Activated naive CD4-positive, alpha-beta T cell treated with anti-CD3 and anti-CD28 coated beads for 36 hours (primary cell): ENCODE data around the gene PCDH1. TPM values are rescaled to one million over a fixed set of nuclear protein-coding genes. Genes with fewer than 3 reads are reported as not detected.
"Not testable (repeated sequence)": the region's sequence is repeated elsewhere in the genome, so short reads cannot be mapped to it uniquely, and the experiment has no call there.

Experiments used
- CTCF ChIA-PET: fragments of 350-600 bp; sonication (Branson Sonifier 250); formaldehyde crosslinking; loops from one replicate; lab custom pipeline; 2021; ENCODE audit warnings: antibody characterized with exemption; lab: Charles Lee
- DNase-seq: peaks from one replicate; pipeline ENCODE4 v3.0.0-alpha.2; 2020
- H3K27ac Mint-ChIP-seq: one replicate; pipeline ENCODE4 v1.8.0; 2021; ENCODE audit warnings: mild to moderate bottlenecking, mixed read lengths
- H3K27me3 Mint-ChIP-seq: one replicate; pipeline ENCODE4 v1.8.0; 2021; ENCODE audit warnings: low read depth, mixed read lengths
- H3K36me3 Mint-ChIP-seq: one replicate; pipeline ENCODE4 v1.8.0; 2021; ENCODE audit warnings: low read depth, mixed read lengths
- H3K4me1 Mint-ChIP-seq: one replicate; pipeline ENCODE4 v1.8.0; 2021; ENCODE audit warnings: low read depth, mixed read lengths
- H3K4me3 Mint-ChIP-seq: one replicate; pipeline ENCODE4 v1.8.0; 2021; ENCODE audit warnings: mild to moderate bottlenecking, moderate library complexity, mixed read lengths
- H3K9me3 Mint-ChIP-seq: one replicate; pipeline ENCODE4 v1.8.0; 2021; ENCODE audit warnings: mixed read lengths
- intact Hi-C: fragments of 100-400 bp; cut with micrococcal nuclease; formaldehyde crosslinking; loops from one replicate; pipeline ENCODE4 v1.15.1; 2023
- total RNA-seq, 2 experiments: library from RNA; stranded (reverse); gene quantifications; one replicate each; pipeline ENCODE4 v1.2.3, GENCODE V29; 2021

Gene PCDH1
- total RNA-seq, 2 experiments from 2014 or later = not detected

DNA sequence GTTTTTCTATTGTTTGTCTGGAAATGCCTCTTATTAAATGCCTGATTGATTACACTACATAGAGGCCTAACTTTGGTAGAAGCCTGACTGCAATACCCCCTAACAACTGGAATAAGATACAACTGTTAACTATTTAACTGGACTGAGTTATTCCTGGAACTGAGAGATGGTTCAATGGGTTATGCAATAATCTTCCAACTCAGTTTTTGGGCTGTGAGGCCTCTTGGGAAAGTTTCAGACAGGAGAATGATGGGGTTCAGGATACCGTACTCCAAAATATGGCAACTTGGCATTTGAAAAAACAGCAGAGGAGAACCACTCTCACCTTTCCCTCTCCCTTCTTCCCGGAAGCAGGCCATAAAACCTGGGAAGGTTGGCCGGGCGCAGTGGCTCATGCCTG lies 19.2 kb upstream of the PCDH1 start:
- H3K9me3 Mint-ChIP-seq = no peaks in the 10 kb centered on the region
- H3K27ac Mint-ChIP-seq = no peak overlapping the region
- CTCF ChIA-PET = interaction anchor here (1.5 kb wide), 1 partner anchor 64 kb away, joined by 5 read pairs; no protein-coding TSS in a partner anchor
- no peaks in the 10 kb centered on the region for H3K4me1 Mint-ChIP-seq
- intact Hi-C loops = no loop called here
- peaks cover 4% of the 10 kb centered on the region for H3K27me3 Mint-ChIP-seq
- H3K4me3 Mint-ChIP-seq = no peak overlapping the region
- DNase-seq = no peak
- H3K36me3 Mint-ChIP-seq = no peaks in the 10 kb centered on the region

DNA sequence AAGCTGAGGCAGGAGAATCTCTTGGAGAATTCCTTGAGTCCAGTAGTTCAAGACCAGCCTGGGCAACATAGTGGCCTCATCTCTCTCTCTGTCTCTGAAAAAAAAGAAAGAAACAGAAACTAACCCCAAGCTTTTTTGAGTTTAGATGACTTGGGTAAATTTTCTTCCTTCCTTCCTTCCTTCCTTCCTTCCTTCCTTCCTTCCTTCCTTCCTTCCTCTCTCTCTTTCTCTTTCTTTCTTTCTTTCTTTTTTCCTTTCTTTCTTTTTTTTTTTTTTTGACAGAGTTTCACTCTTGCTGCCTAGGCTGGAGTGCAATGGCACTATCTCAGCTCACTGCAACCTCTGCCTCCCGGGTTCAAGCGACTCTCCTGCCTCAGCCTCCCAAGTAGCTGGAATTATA lies 12.2 kb upstream of the PCDH1 start:
- H3K9me3 Mint-ChIP-seq, intact Hi-C loops: not testable (repeated sequence)

DNA sequence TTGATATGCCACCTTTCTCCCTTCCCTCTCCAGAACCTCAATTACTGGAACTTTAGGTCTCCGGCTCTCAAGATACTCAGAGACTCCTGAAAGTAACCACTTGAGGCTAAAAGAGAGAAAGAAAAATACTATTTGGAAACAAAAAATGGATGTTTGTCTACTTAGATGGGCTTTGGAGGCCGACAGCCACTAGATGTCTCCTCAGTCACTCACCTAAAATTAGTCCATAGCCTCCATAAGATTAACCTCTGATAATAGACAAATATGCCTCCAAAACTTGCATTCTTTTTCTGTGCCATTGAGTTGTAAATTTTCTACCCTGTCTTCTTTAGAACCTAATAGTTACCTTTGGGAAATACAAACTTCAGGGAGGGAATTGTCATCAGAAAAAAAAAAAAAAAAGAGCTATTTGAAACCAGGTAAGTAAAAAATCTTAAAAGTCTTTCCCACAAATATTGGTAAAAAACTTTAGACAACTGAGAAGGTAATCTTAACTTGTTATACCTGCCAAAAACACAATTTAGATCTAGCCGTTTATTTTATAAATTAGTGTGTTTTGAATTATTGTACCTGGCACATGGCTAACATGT lies 11.2 kb upstream of the PCDH1 start:
- Mint-ChIP-seq H3K4me3 (no peak overlapping the region), H3K27ac (no peak overlapping the region), H3K4me1 (no peaks in the 10 kb centered on the region), H3K36me3 (no peaks in the 10 kb centered on the region), H3K9me3 (no peaks in the 10 kb centered on the region), H3K27me3 (peaks cover 24% of the 10 kb centered on the region)
- intact Hi-C loops = loop anchor here (1.0 to 2.0 kb wide), 2 partner anchors 25 to 71 kb away; no protein-coding TSS in a partner anchor
- DNase-seq = peak; percentile 29
- CTCF ChIA-PET = interaction anchor here (0.8 to 5.2 kb wide), 6 partner anchors 9 to 442 kb away, joined by 3 to 54 read pairs (median 3); partner anchors contain the start of gene PCDH12

More for the DNA sequence above, 12.2 kb upstream of the PCDH1 start:
- H3K27ac Mint-ChIP-seq, H3K4me1 Mint-ChIP-seq, H3K4me3 Mint-ChIP-seq, DNase-seq, H3K36me3 Mint-ChIP-seq: not testable (repeated sequence)
- H3K27me3 Mint-ChIP-seq = peaks cover 14% of the 10 kb centered on the region
- CTCF ChIA-PET = interaction anchor here (0.6 to 5.2 kb wide), 8 partner anchors 8 to 128 kb away, joined by 3 to 54 read pairs (median 3); partner anchors contain the start of genes PCDH1 and PCDH12

DNA sequence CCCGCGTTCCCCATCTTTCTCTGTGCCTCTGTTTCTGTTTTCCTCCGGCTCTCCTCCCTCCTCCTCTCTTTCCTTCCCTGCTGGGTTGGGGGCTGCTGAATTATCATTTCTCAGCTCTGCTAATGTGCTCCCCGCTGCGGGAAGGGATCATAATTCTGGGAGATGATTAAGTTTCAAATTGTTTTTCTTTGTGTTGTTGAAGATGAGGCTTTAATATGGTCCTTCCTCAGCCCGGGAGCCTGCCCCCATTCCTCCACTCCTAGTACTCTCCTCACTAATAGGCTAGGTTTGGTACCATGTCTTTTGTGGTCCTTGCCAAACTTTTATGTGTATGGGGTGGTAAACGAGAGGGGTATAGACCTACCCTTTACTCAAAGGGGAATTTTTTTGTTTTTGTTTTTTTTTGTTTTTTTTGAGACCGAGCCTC lies 5.7 kb upstream of the PCDH1 start:
- CTCF ChIA-PET = interaction anchor here (1.2 to 7.7 kb wide), 4 partner anchors 76 to 219 kb away, joined by 4 to 102 read pairs (median 34); no protein-coding TSS in a partner anchor
- peaks cover 4% of the 10 kb centered on the region for H3K4me1 Mint-ChIP-seq

DNA sequence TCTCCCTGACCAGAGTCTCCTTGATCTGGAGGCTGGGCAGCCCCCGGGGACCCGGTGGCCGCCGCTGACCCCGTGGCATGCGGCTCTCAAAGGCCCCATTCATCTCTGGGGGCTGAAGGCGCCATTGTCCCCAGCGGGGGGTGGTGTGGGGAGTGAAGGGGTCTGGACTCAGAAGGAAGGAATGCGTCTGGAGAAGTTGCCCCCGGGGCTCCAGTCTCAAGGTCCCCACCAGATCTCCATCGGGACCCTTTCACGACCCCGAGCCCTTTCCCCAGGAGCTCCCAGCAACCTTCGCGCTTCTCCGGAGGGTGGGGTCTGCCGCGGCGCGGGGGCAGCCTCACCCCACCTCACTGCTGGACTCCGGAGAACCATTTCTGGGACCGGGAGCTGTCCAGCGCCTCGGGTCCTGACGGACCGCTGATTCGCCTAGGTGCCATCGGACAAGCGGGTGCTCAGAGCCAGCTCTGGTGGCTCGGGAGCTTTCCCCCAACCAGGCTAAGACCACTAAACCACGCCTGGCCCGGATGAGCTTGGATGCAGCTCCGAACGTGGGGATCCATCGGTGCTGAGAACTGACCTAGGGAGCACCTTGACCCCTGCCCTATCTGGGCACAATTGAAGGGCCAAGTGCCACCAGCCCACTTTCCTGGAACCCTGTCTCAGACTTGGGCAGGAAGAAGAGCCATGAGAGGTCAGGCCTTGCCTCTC lies 5.1 kb upstream of the PCDH1 start:
- peaks cover 9% of the 10 kb centered on the region for H3K4me1 Mint-ChIP-seq
- intact Hi-C loops = no loop called here
- no peaks in the 10 kb centered on the region for H3K9me3 Mint-ChIP-seq
- CTCF ChIA-PET = interaction anchor here (1.2 to 7.7 kb wide), 4 partner anchors 77 to 219 kb away, joined by 4 to 102 read pairs (median 34); no protein-coding TSS in a partner anchor
- no peaks in the 10 kb centered on the region for H3K36me3 Mint-ChIP-seq
- H3K4me3 Mint-ChIP-seq = no peak overlapping the region
- peak; percentile 48 for DNase-seq
- no peak overlapping the region for H3K27ac Mint-ChIP-seq
- peaks cover 48% of the 10 kb centered on the region for H3K27me3 Mint-ChIP-seq

More for the DNA sequence above, 5.7 kb upstream of the PCDH1 start:
- no peak overlapping the region for H3K4me3 Mint-ChIP-seq
- intact Hi-C loops = no loop called here
- H3K27me3 Mint-ChIP-seq = peaks cover 45% of the 10 kb centered on the region
- H3K9me3 Mint-ChIP-seq = no peaks in the 10 kb centered on the region
- no peak for DNase-seq
- no peak overlapping the region for H3K27ac Mint-ChIP-seq
- H3K36me3 Mint-ChIP-seq = no peaks in the 10 kb centered on the region

DNA sequence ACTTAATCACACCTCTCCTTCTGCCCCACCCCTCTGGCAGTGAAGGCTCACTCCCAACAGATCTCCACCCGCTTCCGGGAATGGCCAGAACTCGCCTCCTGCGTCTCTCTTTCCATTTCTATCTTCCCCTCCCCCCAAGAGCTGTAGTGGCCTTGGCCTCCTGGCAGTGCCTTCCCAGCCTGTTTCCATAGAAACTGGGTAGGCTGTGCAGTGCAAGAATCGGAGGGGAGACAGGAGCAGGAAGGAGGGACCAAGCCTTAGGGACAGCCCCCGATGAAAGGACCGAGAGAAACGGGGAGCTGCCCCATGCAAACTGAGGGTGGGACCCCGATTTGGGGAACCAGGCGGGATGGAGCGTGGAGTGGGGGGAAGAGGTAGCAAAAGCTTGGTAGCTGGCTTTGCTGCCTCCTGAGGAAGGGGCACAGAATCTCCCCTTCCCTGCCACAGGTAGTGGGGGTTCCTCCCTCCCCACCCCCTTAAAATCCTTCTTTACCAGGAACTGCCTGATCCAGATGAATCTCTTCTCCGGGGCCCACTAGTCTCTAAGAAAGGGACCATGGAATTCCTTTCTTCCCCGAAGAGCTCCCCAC lies 4.5 kb upstream of the PCDH1 start:
- Mint-ChIP-seq H3K36me3 (no peaks in the 10 kb centered on the region), H3K4me1 (peaks cover 10% of the 10 kb centered on the region), H3K4me3 (no peak overlapping the region), H3K27me3 (peaks cover 51% of the 10 kb centered on the region), H3K9me3 (no peaks in the 10 kb centered on the region), H3K27ac (no peak overlapping the region)
- intact Hi-C loops = no loop called here
- CTCF ChIA-PET = interaction anchor here (1.2 to 8.6 kb wide), 7 partner anchors 7 to 218 kb away, joined by 4 to 161 read pairs (median 50); no protein-coding TSS in a partner anchor
- no peak for DNase-seq

DNA sequence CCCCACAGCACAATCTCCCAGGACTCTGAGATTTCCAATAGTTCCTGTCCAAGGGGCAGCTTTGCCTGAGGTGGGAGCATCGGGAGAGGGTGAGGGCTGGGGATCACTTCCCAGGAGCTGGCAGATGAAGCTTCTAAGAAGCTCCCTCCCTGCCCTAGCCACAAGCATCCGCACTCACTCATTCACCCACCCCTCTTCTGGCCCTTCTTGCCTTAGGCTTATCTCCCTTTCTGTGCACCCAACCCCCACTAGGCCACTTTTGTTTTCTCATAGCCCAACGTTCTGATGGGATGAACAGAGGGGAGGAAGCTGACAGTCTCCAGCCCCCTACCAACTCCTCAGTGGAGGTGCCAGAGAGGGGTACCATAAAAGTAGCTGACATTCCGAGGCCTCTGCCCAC lies 3.7 kb upstream of the PCDH1 start:
- intact Hi-C loops = no loop called here
- no peak for DNase-seq
- CTCF ChIA-PET = interaction anchor here (1.6 to 8.6 kb wide), 9 partner anchors 8 to 217 kb away, joined by 4 to 161 read pairs (median 25); partner anchors contain the start of gene PCDH12

DNA sequence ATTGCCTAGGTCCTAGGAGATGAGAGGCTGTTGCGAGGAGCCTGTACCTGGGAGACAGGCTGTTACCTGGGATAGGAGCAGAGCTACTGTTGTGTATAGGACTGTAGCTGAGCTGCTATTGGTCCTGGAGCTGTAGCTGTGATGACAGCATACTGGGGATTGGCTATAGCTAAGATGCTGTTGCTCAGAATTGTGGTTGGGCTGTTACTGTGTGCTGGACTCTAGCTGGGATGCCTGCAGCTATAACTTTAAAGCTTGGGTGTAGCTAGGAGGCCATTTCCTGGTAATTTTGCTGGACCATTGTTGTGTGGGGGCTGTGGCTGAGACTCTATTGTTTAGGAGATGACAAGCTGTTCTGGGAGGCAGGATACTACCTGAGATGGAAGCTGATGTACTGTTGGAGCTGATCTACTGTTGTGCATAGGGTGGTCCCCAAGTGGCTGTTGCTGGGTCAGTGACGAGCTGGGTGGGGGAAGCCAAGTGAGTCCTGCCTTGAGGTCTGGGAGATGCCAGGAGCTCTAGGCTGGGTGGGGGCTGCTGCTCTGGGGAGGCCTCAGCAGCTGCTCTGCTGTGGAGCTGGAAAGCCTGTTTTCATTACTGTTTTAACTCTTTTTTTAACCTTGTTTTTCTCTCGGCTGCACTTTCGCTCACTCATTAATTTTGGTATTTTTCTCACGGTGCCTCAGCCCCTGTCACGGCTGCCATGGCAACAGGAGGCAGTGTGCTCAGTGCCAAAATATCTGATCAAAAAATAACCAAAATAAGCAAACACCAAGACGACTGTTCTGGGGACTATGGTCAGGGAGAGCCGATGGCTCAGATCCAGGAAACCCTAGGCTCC lies 3.0 kb upstream of the PCDH1 start:
- Mint-ChIP-seq H3K27me3 (peaks cover 58% of the 10 kb centered on the region), H3K36me3 (no peaks in the 10 kb centered on the region), H3K27ac (no peak overlapping the region), H3K4me1 (peaks cover 19% of the 10 kb centered on the region), H3K9me3 (no peaks in the 10 kb centered on the region), H3K4me3 (no peak overlapping the region)
- DNase-seq = no peak
- CTCF ChIA-PET = interaction anchor here (0.6 to 8.6 kb wide), 18 partner anchors 9 to 216 kb away, joined by 3 to 161 read pairs (median 10); partner anchors contain the start of genes DELE1 and PCDH12
- intact Hi-C loops = no loop called here

More for the DNA sequence above, 3.7 kb upstream of the PCDH1 start:
- Mint-ChIP-seq H3K27ac (no peak overlapping the region), H3K4me1 (peaks cover 19% of the 10 kb centered on the region), H3K9me3 (no peaks in the 10 kb centered on the region), H3K36me3 (no peaks in the 10 kb centered on the region), H3K27me3 (peaks cover 59% of the 10 kb centered on the region), H3K4me3 (no peak overlapping the region)

DNA sequence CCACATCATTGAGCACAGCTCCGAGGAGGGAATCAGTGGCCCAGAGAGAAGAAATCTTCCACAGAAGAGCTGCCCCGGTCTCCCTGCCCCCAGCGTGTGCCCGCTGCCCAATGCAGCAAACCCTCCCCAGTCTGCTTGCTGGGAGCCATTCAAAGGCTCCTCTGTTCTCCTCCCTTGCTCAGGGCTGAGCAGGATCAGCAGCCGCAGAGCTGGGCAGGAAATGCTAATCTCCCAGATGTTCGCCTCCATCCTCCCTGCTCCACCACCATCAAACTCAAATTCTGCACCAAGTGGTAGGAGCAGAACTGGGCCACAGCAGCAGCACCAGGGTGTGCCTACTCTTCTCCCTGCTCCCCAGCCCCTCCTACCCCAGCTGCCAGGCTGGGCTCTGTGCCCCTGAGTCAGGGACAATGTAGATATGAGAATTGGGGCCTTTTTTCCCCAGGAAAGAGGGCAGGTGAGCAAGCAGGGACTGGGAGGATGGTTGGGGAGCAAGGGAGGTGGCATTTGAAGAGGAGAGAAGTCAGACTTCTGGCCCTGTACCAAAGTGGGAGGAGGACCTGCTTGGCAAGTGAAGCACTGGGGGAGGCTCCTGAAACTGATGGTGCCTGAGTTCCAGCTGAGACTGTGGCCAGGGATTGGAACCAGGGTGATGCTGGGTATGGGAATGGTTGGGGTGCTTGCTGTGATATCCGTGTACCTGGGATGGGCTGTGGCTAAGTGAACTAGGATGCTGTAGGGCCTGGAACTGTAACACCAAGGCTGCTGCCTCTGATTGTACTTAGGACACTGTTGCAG lies 1.9 kb upstream of the PCDH1 start:
- no peak overlapping the region for H3K4me3 Mint-ChIP-seq
- H3K27me3 Mint-ChIP-seq = peaks cover 61% of the 10 kb centered on the region
- DNase-seq = no peak
- peaks cover 19% of the 10 kb centered on the region for H3K4me1 Mint-ChIP-seq
- no peaks in the 10 kb centered on the region for H3K36me3 Mint-ChIP-seq
- H3K27ac Mint-ChIP-seq = no peak overlapping the region
- intact Hi-C loops = loop anchor here (1.0 to 10.0 kb wide), 9 partner anchors 31 to 465 kb away; partner anchors contain the start of genes PCDHGA10 and PCDHGB7
- no peaks in the 10 kb centered on the region for H3K9me3 Mint-ChIP-seq
- CTCF ChIA-PET = interaction anchor here (0.6 to 8.6 kb wide), 43 partner anchors 10 to 442 kb away, joined by 3 to 161 read pairs (median 6); partner anchors contain the start of genes DELE1 and PCDH12

DNA sequence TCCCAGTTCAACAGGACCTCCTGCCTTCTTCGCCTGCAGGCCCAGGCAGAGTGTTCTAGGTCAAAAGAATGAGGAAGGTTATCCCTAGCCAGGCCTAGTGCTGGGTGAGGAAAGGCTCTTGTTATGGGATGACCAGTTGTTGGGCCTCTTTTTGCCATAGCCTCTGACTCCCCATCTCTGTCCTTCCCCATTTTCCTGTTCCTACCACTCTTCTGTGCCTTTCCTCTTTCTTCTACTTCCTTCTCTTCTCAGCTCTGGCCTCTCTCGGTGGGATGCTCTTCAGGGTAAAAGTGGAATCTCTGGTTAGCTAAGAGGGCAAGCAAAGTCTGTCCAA lies 1.2 kb upstream of the PCDH1 start:
- no peak for DNase-seq
- H3K4me3 Mint-ChIP-seq = no peak overlapping the region
- intact Hi-C loops = loop anchor here (1.0 to 10.0 kb wide), 9 partner anchors 30 to 465 kb away; partner anchors contain the start of genes PCDHGA10 and PCDHGB7
- no peaks in the 10 kb centered on the region for H3K36me3 Mint-ChIP-seq
- H3K4me1 Mint-ChIP-seq = peaks cover 19% of the 10 kb centered on the region
- H3K27ac Mint-ChIP-seq = no peak overlapping the region
- CTCF ChIA-PET = interaction anchor here (0.6 to 8.6 kb wide), 57 partner anchors 9 to 443 kb away, joined by 3 to 161 read pairs (median 5); partner anchors contain the start of genes DELE1, PCDH12 and RNF14
- peaks cover 60% of the 10 kb centered on the region for H3K27me3 Mint-ChIP-seq
- no peaks in the 10 kb centered on the region for H3K9me3 Mint-ChIP-seq
